Liver (tissue), 9 donors: ENCODE results near the gene KIF26B. TPM values are rescaled to one million over a fixed set of nuclear protein-coding genes. Genes with fewer than 3 reads are reported as not detected.

Source experiments
- DNase-seq: peaks from one replicate; pipeline ENCODE4 v3.0.0-alpha.2; 2017; ENCODE audit warnings: low spot score
- H3K27ac ChIP-seq, 2 donors: one replicate each; pipeline ENCODE4 v1.7.0; 2013; ENCODE audit warnings: inconsistent platforms in 2 of 2, low read length in 2 of 2, control low read depth in 1 of 2, low read depth in 1 of 2, mild to moderate bottlenecking in 1 of 2
- H3K27me3 ChIP-seq, 4 donors: one replicate each; pipeline versions ENCODE4 v1.6.1 to v1.7.0; 2013; ENCODE audit warnings: low read length in 3 of 4, inconsistent platforms in 1 of 4, mild to moderate bottlenecking in 1 of 4, moderate library complexity in 1 of 4; ENCODE audit not compliant: control insufficient read depth in 4 of 4, insufficient read depth in 4 of 4
- H3K36me3 ChIP-seq, 4 donors: one replicate each; pipeline versions ENCODE4 v1.6.1 to v1.7.0; 2013; ENCODE audit warnings: low read length in 3 of 4, mild to moderate bottlenecking in 3 of 4, low read depth in 1 of 4, moderate library complexity in 1 of 4; ENCODE audit not compliant: control insufficient read depth in 4 of 4, insufficient read depth in 3 of 4
- H3K4me1 ChIP-seq, 4 donors: one replicate each; pipeline versions ENCODE4 v1.6.1 to v1.7.0; 2013; ENCODE audit warnings: low read length in 3 of 4, mild to moderate bottlenecking in 3 of 4, moderate library complexity in 1 of 4; ENCODE audit not compliant: control insufficient read depth in 4 of 4, insufficient read depth in 4 of 4
- H3K4me3 ChIP-seq, 3 donors: one replicate each; pipeline versions ENCODE4 v1.6.1 to v1.7.0; 2013; ENCODE audit warnings: low read length in 3 of 3, control low read depth in 1 of 3, low read depth in 1 of 3, mild to moderate bottlenecking in 1 of 3
- H3K9ac ChIP-seq, 2 donors: one replicate each; pipeline ENCODE4 v1.7.0; 2013; ENCODE audit warnings: low read length in 2 of 2, mild to moderate bottlenecking in 2 of 2, moderate library complexity in 2 of 2, control low read depth in 1 of 2, low read depth in 1 of 2
- H3K9me3 ChIP-seq, 4 donors: one replicate each; pipeline versions ENCODE4 v1.6.1 to v1.7.0; 2013; ENCODE audit warnings: low read length in 3 of 4; ENCODE audit not compliant: control insufficient read depth in 4 of 4
- ATF3 ChIP-seq: IDR thresholded peaks from 2 replicates; pipeline ENCODE4 v1.6.1; 2016; ENCODE audit warnings: antibody characterized with exemption
- EGR1 ChIP-seq, 2 donors: IDR thresholded peaks; 2 replicates each; pipeline ENCODE4 v1.6.1; 2016 to 2018; ENCODE audit warnings: antibody characterized with exemption in 2 of 2, low read depth in 2 of 2
- FOXA2 ChIP-seq: IDR thresholded peaks from 2 replicates; pipeline ENCODE4 v1.6.1; 2016; ENCODE audit warnings: antibody characterized with exemption
- HNF4G ChIP-seq: IDR thresholded peaks from 2 replicates; pipeline ENCODE4 v1.6.1; 2016; ENCODE audit warnings: antibody characterized with exemption
- JUND ChIP-seq, 2 donors: IDR thresholded peaks; 2 replicates each; pipeline ENCODE4 v1.6.1; 2016; ENCODE audit warnings: antibody characterized with exemption in 2 of 2
- NR2F2 ChIP-seq: IDR thresholded peaks from 2 replicates; pipeline ENCODE4 v1.6.1; 2016; ENCODE audit warnings: antibody characterized with exemption
- RAD21 ChIP-seq, 2 donors: IDR thresholded peaks; 2 replicates each; pipeline ENCODE4 v1.6.1; 2016; ENCODE audit warnings: antibody characterized with exemption in 2 of 2, mild to moderate bottlenecking in 2 of 2
- RXRA ChIP-seq, 2 donors: IDR thresholded peaks; 2 replicates each; pipeline ENCODE4 v1.6.1; 2017 to 2018; ENCODE audit warnings: antibody characterized with exemption in 2 of 2, mild to moderate bottlenecking in 1 of 2
- TAF1 ChIP-seq: conservative IDR thresholded peaks from 2 replicates; pipeline ENCODE4 v1.6.1; 2016; ENCODE audit warnings: antibody characterized with exemption, mild to moderate bottlenecking
- ZBTB33 ChIP-seq: IDR thresholded peaks from 2 replicates; pipeline ENCODE4 v1.6.1; 2016; ENCODE audit warnings: antibody characterized with exemption
- WGBS: extraction: QIAGEN DNeasy Blood & Tissue Kit; methylation state at CpG from one replicate; pipeline ENCODE4 v1.1.7; 2013; 5-methylcytosine and 5-hydroxymethylcytosine counted together
- polyA plus RNA-seq, 2 donors: library from polyadenylated mRNA; stranded (reverse) in 1 of 2; unstranded in 1 of 2; fragments of 200-250 nt in 1 of 2; fragments of >200 nt in 1 of 2; fragmentation: Nextera tagmentation in 1 of 2; extraction: Ambion mirVana in 1 of 2; gene quantifications; one replicate each; pipeline versions ENCODE4 v1.2.1 to v1.2.3, GENCODE V29; 2013 to 2015
- total RNA-seq, 2 donors: library from RNA; depleted of rRNA; stranded (reverse); fragments of >200 nt; gene quantifications; one replicate each; pipeline ENCODE4 v1.2.3, GENCODE V29; 2014
- TF ChIP-seq, protein P1 (sequence below): IDR thresholded peaks from 2 replicates; pipeline ENCODE4 v1.6.1; 2016; ENCODE audit warnings: antibody characterized with exemption, mild to moderate bottlenecking
- donor health status: healthy.
- donor health status: healthy.
- donor health status: healthy.
- donor health status: healthy.
- donor health status: healthy.

The KIF26B gene
- total and polyA plus RNA-seq, 4 donors, result 0.10 to 1.7 (median 0.34) TPM

- no peak overlapping the region for H3K4me3 ChIP-seq
- WGBS, result 83% methylated on average over 9 of the region's 9 CpGs
- no peak for DNase-seq
- no peaks in the 10 kb centered on the region for H3K36me3 ChIP-seq
- no peaks in the 10 kb centered on the region for H3K9me3 ChIP-seq
- no peak overlapping the region for H3K9ac ChIP-seq
- H3K27me3 ChIP-seq, result no peaks in the 10 kb centered on the region
- TF ChIP-seq RAD21 (IDR thresholded peaks at IDR 0.05) (no peak), JUND (IDR thresholded peaks at IDR 0.05) (no peak), HNF4G (no peak), ATF3 (no peak), EGR1 (IDR thresholded peaks at IDR 0.05; ENCODE audit: low read depth in 2 of 2) (no peak), ZBTB33 (no peak)
- H3K4me1 ChIP-seq, result no peaks in the 10 kb centered on the region
- no peak overlapping the region for H3K27ac ChIP-seq
Measured at GRCh38 chr1:245690156-245690690, 535.4 kb downstream of the KIF26B start.

GRCh38 chr1:245690946-245691541, 536.3 kb downstream of the KIF26B start:
- Histone ChIP-seq H3K36me3 (no peaks in the 10 kb centered on the region), H3K27ac (no peak overlapping the region), H3K9me3 (no peaks in the 10 kb centered on the region), H3K4me3 (no peak overlapping the region), H3K27me3 (no peaks in the 10 kb centered on the region), H3K4me1 (no peaks in the 10 kb centered on the region), H3K9ac (no peak overlapping the region)
- TF ChIP-seq RXRA (IDR thresholded peaks at IDR 0.05) (no peak), TAF1 (no peak), FOXA2 (no peak), EGR1 (IDR thresholded peaks at IDR 0.05; ENCODE audit: low read depth in 2 of 2) (no peak), NR2F2 (no peak), JUND (IDR thresholded peaks at IDR 0.05) (no peak), HNF4G (no peak), ZBTB33 (no peak), RAD21 (IDR thresholded peaks at IDR 0.05) (no peak)
- TF ChIP-seq, protein P1, sequence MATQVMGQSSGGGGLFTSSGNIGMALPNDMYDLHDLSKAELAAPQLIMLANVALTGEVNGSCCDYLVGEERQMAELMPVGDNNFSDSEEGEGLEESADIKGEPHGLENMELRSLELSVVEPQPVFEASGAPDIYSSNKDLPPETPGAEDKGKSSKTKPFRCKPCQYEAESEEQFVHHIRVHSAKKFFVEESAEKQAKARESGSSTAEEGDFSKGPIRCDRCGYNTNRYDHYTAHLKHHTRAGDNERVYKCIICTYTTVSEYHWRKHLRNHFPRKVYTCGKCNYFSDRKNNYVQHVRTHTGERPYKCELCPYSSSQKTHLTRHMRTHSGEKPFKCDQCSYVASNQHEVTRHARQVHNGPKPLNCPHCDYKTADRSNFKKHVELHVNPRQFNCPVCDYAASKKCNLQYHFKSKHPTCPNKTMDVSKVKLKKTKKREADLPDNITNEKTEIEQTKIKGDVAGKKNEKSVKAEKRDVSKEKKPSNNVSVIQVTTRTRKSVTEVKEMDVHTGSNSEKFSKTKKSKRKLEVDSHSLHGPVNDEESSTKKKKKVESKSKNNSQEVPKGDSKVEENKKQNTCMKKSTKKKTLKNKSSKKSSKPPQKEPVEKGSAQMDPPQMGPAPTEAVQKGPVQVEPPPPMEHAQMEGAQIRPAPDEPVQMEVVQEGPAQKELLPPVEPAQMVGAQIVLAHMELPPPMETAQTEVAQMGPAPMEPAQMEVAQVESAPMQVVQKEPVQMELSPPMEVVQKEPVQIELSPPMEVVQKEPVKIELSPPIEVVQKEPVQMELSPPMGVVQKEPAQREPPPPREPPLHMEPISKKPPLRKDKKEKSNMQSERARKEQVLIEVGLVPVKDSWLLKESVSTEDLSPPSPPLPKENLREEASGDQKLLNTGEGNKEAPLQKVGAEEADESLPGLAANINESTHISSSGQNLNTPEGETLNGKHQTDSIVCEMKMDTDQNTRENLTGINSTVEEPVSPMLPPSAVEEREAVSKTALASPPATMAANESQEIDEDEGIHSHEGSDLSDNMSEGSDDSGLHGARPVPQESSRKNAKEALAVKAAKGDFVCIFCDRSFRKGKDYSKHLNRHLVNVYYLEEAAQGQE, result no peak
- DNase-seq, result no peak
- 79% methylated on average over 13 of the region's 13 CpGs for WGBS
